SK-N-SH (cell line): ENCODE results near the gene RYR3. TPM values are rescaled to one million over a fixed set of nuclear protein-coding genes. Genes with fewer than 3 reads are reported as not detected.

Experiments used
- CTCF ChIA-PET: fragments of 300-600, 350-600 bp; formaldehyde crosslinking; extraction: SDS; loops from one replicate; lab custom pipeline; 2021; lab: Yijun Ruan, JAX
- POLR2A ChIA-PET: fragments of 350-600 bp; sonication (Branson Sonifier 250); formaldehyde crosslinking; extraction: SDS; loops from one replicate; lab custom pipeline; 2020; ENCODE audit warnings: antibody characterized with exemption, inconsistent platforms; lab: Yijun Ruan, JAX
- DNase-seq: peaks from one replicate; pipeline ENCODE4 v3.0.0; 2012
- H2AFZ ChIP-seq: fragments of 200-600 bp; sonication (generic); 2 replicates; pipeline ENCODE4 v1.8.1; 2016; ENCODE audit warnings: antibody characterized with exemption, mild to moderate bottlenecking, low read depth
- H3F3A ChIP-seq: fragments of 200-600 bp; sonication (generic); replicated peaks from 2 replicates; pipeline ENCODE3; 2016; ENCODE audit warnings: antibody characterized with exemption, mild to moderate bottlenecking; ENCODE audit not compliant: insufficient read depth
- H3K27ac ChIP-seq, 2 experiments: fragments of 200-500 bp in 1 of 2; fragments of 200-600 bp in 1 of 2; sonication (Bioruptor generic) in 1 of 2; sonication (generic), shearing (Covaris generic) in 1 of 2; 2 replicates each; pipeline versions ENCODE4 v1.5.1 to v1.6.1; 2014 to 2016; ENCODE audit warnings: low read depth in 2 of 2, inconsistent platforms in 1 of 2, low read length in 1 of 2, mild to moderate bottlenecking in 1 of 2, mixed read lengths in 1 of 2
- H3K27me3 ChIP-seq: fragments of 200-600 bp; sonication (generic), shearing (Covaris generic); 2 replicates; pipeline ENCODE4 v1.6.1; 2016; ENCODE audit warnings: mixed run types; ENCODE audit not compliant: insufficient read depth
- H3K36me3 ChIP-seq, 2 experiments: fragments of 200-500 bp in 1 of 2; fragments of 200-600 bp in 1 of 2; sonication (Bioruptor generic) in 1 of 2; sonication (generic) in 1 of 2; replicated peaks in 1 of 2; 2 replicates each; pipeline versions ENCODE3 to v1.5.1; 2014 to 2016; ENCODE audit warnings: low read length in 1 of 2, mild to moderate bottlenecking in 1 of 2; ENCODE audit not compliant: insufficient read depth in 2 of 2, control insufficient read depth in 1 of 2
- H3K4me1 ChIP-seq, 2 experiments: fragments of 200-500 bp in 1 of 2; fragments of 200-600 bp in 1 of 2; sonication (Bioruptor generic) in 1 of 2; sonication (generic), shearing (Covaris generic) in 1 of 2; 2 replicates each; pipeline versions ENCODE4 v1.5.1 to v1.6.1; 2014 to 2016; ENCODE audit warnings: low read depth in 1 of 2, low read length in 1 of 2, mixed run types in 1 of 2; ENCODE audit not compliant: insufficient read depth in 2 of 2, control insufficient read depth in 1 of 2
- H3K4me2 ChIP-seq: fragments of 200-600 bp; sonication (generic), shearing (Covaris generic); 2 replicates; pipeline ENCODE4 v1.6.1; 2017; ENCODE audit warnings: mixed run types
- H3K4me3 ChIP-seq, 2 experiments: fragments of 200-500 bp in 1 of 2; fragments of 200-600 bp in 1 of 2; sonication (Bioruptor generic) in 1 of 2; sonication (generic), shearing (Covaris generic) in 1 of 2; 2 replicates each; pipeline versions ENCODE4 v1.5.1 to v1.8.1; 2014 to 2016; ENCODE audit warnings: low read depth in 2 of 2, inconsistent platforms in 1 of 2, low read length in 1 of 2, mild to moderate bottlenecking in 1 of 2, mixed read lengths in 1 of 2, moderate library complexity in 1 of 2
- H3K79me2 ChIP-seq: fragments of 200-600 bp; sonication (generic); 2 replicates; pipeline ENCODE4 v1.8.1; 2017; ENCODE audit warnings: mild to moderate bottlenecking; ENCODE audit not compliant: insufficient read depth
- H3K9ac ChIP-seq: fragments of 200-600 bp; sonication (generic); 2 replicates; pipeline ENCODE4 v1.6.1; 2017; ENCODE audit warnings: mixed run types
- H3K9me2 ChIP-seq: fragments of 200-600 bp; sonication (generic); 2 replicates; pipeline ENCODE4 v1.6.1; 2017; ENCODE audit warnings: mixed run types
- H3K9me3 ChIP-seq: fragments of 200-600 bp; sonication (generic); 2 replicates; pipeline ENCODE4 v1.6.1; 2017; ENCODE audit warnings: mixed run types, mild to moderate bottlenecking, moderate library complexity
- H4K20me1 ChIP-seq: fragments of 200-600 bp; sonication (generic); 2 replicates; pipeline ENCODE4 v1.6.1; 2017; ENCODE audit warnings: mild to moderate bottlenecking, mixed run types; ENCODE audit not compliant: insufficient read depth
- CHD2 ChIP-seq: fragments of 150-350 bp; IDR thresholded peaks from 2 replicates; pipeline ENCODE4 v1.6.1; 2018; ENCODE audit warnings: low read length; ENCODE audit not compliant: partially characterized antibody
- FOSL2 ChIP-seq: IDR thresholded peaks from 2 replicates; pipeline ENCODE4 v1.4.0; 2012; ENCODE audit warnings: low read depth, mild to moderate bottlenecking, moderate library complexity, borderline replicate concordance
- FOXM1 ChIP-seq: IDR thresholded peaks from 2 replicates; pipeline ENCODE4 v1.4.0; 2012; ENCODE audit warnings: low read depth, mild to moderate bottlenecking
- GATA2 ChIP-seq: sonication (generic); formaldehyde crosslinking; IDR thresholded peaks from 2 replicates; pipeline ENCODE4 v1.5.0; 2020; ENCODE audit warnings: mild to moderate bottlenecking, missing genetic modification reagents
- NFIC ChIP-seq: IDR thresholded peaks from 2 replicates; pipeline ENCODE4 v1.4.0; 2012; ENCODE audit warnings: borderline replicate concordance
- RAD21 ChIP-seq: IDR thresholded peaks from 2 replicates; pipeline ENCODE4 v1.6.1; 2012; ENCODE audit warnings: mild to moderate bottlenecking, low read length
- RCOR1 ChIP-seq: fragments of 150-350 bp; IDR thresholded peaks from 2 replicates; pipeline ENCODE4 v1.6.1; 2017; ENCODE audit warnings: antibody characterized with exemption, low read length
- RFX5 ChIP-seq: IDR thresholded peaks from 2 replicates; pipeline ENCODE4 v1.6.1; 2012; ENCODE audit warnings: mild to moderate bottlenecking, improper control_type of control experiment, low read length
- RXRA ChIP-seq: IDR thresholded peaks from 2 replicates; pipeline ENCODE4 v1.4.0; 2012; ENCODE audit warnings: low read depth, mild to moderate bottlenecking, borderline replicate concordance
- SIN3A ChIP-seq: IDR thresholded peaks from 2 replicates; pipeline ENCODE4 v1.6.1; 2012; ENCODE audit warnings: low read depth, mild to moderate bottlenecking, low read length, moderate library complexity, borderline replicate concordance
- SMC3 ChIP-seq: IDR thresholded peaks from 2 replicates; pipeline ENCODE4 v1.6.1; 2012; ENCODE audit warnings: low read depth, low read length, improper control_type of control experiment
- TEAD4 ChIP-seq: IDR thresholded peaks from 2 replicates; pipeline ENCODE4 v1.4.0; 2012; ENCODE audit warnings: mild to moderate bottlenecking, borderline replicate concordance; ENCODE audit not compliant: insufficient read depth
- YY1 ChIP-seq: IDR thresholded peaks from 2 replicates; pipeline ENCODE4 v1.4.0; 2012; ENCODE audit warnings: low read depth, mild to moderate bottlenecking
- WGBS: methylation state at CpG from one replicate; pipeline ENCODE4 v1.1.6; 2017; ENCODE audit warnings: low lambda C conversion rate; 5-methylcytosine and 5-hydroxymethylcytosine counted together
- polyA plus RNA-seq, 3 experiments: library from polyadenylated mRNA; depleted of rRNA; stranded (reverse); fragments of >200 nt; gene quantifications; 2 replicates each; pipeline ENCODE4 v1.2.3, GENCODE V29; 2012
- TF ChIP-seq, protein P1 (sequence below): IDR thresholded peaks from 2 replicates; pipeline ENCODE4 v1.4.0; 2012; ENCODE audit warnings: low read depth
- TF ChIP-seq, protein P2 (sequence below): IDR thresholded peaks from 2 replicates; pipeline ENCODE4; 2012
- TF ChIP-seq, protein P3 (sequence below): fragments of 150-350 bp; IDR thresholded peaks from 2 replicates; pipeline ENCODE4 v1.6.1; 2016; ENCODE audit warnings: mild to moderate bottlenecking, low read depth, low read length
- TF ChIP-seq, protein P4 (sequence below): fragments of 200-600 bp; sonication (generic); IDR thresholded peaks from 2 replicates; pipeline ENCODE4 v1.6.1; 2017; ENCODE audit warnings: antibody characterized with exemption, mild to moderate bottlenecking, moderate library complexity

The RYR3 gene
- polyA plus RNA-seq, 1 of the 3 experiments (the other 2 are of a cell fraction): 0.02 TPM

DNA sequence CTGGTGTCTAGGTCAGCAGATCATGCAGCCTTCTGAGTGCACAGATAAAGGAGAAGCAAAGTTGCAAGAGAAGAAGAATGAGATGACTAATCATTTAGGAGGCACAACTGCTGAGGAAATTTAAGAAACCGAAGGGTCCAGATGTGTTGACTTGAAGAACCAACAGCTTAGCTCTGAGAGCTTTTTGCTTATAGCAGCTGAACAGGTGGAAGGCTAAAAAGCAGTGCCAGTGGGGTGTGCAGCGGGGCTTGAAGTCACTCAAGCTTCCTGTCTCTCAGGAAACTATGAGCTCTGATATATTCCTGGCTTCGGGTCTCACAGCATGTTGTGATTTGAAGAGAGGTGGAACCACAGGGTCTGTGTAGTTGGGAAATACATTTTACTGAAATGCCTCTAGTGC lies 305.7 kb downstream of the RYR3 start:
- H4K20me1 ChIP-seq: no peaks in the 10 kb centered on the region
- POLR2A ChIA-PET: no interaction called here
- DNase-seq: no peak
- no peak overlapping the region for H3K9ac ChIP-seq
- H3K4me3 ChIP-seq: no peak overlapping the region
- no peaks in the 10 kb centered on the region for H3K36me3 ChIP-seq
- no peaks in the 10 kb centered on the region for H3F3A ChIP-seq
- H3K9me2 ChIP-seq: no peaks in the 10 kb centered on the region
- no peaks in the 10 kb centered on the region for H3K9me3 ChIP-seq
- 55% methylated on average over 3 of the region's 3 CpGs for WGBS
- H3K4me2 ChIP-seq: no peak overlapping the region
- TF ChIP-seq YY1 (no peak), FOSL2 (no peak), RCOR1 (no peak), RFX5 (no peak), NFIC (no peak), CHD2 (no peak), RXRA (no peak), GATA2 (CRISPR knock-in tag) (no peak), TEAD4 (no peak), SIN3A (no peak), SMC3 (no peak), FOXM1 (no peak)
- TF ChIP-seq, protein P1, sequence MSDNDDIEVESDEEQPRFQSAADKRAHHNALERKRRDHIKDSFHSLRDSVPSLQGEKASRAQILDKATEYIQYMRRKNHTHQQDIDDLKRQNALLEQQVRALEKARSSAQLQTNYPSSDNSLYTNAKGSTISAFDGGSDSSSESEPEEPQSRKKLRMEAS: no peak
- TF ChIP-seq, protein P2, sequence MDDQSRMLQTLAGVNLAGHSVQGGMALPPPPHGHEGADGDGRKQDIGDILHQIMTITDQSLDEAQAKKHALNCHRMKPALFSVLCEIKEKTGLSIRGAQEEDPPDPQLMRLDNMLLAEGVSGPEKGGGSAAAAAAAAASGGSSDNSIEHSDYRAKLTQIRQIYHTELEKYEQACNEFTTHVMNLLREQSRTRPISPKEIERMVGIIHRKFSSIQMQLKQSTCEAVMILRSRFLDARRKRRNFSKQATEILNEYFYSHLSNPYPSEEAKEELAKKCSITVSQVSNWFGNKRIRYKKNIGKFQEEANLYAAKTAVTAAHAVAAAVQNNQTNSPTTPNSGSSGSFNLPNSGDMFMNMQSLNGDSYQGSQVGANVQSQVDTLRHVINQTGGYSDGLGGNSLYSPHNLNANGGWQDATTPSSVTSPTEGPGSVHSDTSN: no peak
- TF ChIP-seq, protein P3, sequence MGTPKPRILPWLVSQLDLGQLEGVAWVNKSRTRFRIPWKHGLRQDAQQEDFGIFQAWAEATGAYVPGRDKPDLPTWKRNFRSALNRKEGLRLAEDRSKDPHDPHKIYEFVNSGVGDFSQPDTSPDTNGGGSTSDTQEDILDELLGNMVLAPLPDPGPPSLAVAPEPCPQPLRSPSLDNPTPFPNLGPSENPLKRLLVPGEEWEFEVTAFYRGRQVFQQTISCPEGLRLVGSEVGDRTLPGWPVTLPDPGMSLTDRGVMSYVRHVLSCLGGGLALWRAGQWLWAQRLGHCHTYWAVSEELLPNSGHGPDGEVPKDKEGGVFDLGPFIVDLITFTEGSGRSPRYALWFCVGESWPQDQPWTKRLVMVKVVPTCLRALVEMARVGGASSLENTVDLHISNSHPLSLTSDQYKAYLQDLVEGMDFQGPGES: no peak
- no peaks in the 10 kb centered on the region for H3K4me1 ChIP-seq
- CTCF ChIA-PET: no interaction called here
- no peaks in the 10 kb centered on the region for H3K27me3 ChIP-seq
- H3K79me2 ChIP-seq: no peaks in the 10 kb centered on the region
- H2AFZ ChIP-seq: no peak overlapping the region
- H3K27ac ChIP-seq: no peak overlapping the region

DNA sequence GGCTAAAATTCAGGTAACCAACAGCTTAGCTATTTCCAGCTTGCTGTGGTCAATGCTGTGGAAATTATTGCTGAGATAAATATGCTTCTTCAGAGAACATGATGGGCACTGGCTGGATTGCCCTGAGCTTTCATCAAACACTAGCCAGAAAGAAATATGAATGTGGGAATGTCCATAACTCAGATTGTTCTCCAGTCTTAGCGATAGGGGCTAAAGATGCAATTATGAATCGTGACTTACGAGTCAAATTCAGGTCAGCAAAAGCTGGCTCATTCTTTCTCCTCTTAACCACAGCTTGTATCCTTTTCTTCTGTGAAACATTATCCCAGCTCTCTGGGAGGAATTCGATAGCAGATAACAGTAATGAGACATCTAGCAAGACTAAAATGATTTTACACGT lies 307.6 kb downstream of the RYR3 start:
- CTCF ChIA-PET: interaction anchor here (1.3 to 2.0 kb wide), 2 partner anchors 10 to 82 kb away, joined by 4 to 8 read pairs; no protein-coding TSS in a partner anchor
- Histone ChIP-seq H3K79me2 (no peaks in the 10 kb centered on the region), H3K27me3 (no peaks in the 10 kb centered on the region)
- no peak for TF ChIP-seq RXRA
- TF ChIP-seq RFX5: no peak
- TF ChIP-seq RAD21: no peak
- TF ChIP-seq, protein P2: no peak
- TF ChIP-seq, protein P4, sequence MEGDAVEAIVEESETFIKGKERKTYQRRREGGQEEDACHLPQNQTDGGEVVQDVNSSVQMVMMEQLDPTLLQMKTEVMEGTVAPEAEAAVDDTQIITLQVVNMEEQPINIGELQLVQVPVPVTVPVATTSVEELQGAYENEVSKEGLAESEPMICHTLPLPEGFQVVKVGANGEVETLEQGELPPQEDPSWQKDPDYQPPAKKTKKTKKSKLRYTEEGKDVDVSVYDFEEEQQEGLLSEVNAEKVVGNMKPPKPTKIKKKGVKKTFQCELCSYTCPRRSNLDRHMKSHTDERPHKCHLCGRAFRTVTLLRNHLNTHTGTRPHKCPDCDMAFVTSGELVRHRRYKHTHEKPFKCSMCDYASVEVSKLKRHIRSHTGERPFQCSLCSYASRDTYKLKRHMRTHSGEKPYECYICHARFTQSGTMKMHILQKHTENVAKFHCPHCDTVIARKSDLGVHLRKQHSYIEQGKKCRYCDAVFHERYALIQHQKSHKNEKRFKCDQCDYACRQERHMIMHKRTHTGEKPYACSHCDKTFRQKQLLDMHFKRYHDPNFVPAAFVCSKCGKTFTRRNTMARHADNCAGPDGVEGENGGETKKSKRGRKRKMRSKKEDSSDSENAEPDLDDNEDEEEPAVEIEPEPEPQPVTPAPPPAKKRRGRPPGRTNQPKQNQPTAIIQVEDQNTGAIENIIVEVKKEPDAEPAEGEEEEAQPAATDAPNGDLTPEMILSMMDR: no peak
- TF ChIP-seq, all 33 proteins: peak for 0
- H3K4me3 ChIP-seq: no peak overlapping the region
- H3K9me3 ChIP-seq: no peaks in the 10 kb centered on the region
- no peaks in the 10 kb centered on the region for H4K20me1 ChIP-seq
- WGBS: 62% methylated on average over 5 of the region's 5 CpGs
- POLR2A ChIA-PET: interaction anchor here (0.7 kb wide), 1 partner anchor 21 kb away, joined by 4 read pairs; no protein-coding TSS in a partner anchor
- H3F3A ChIP-seq: no peaks in the 10 kb centered on the region
- H3K9me2 ChIP-seq: no peaks in the 10 kb centered on the region
- no peak overlapping the region for H2AFZ ChIP-seq
- H3K9ac ChIP-seq: no peak overlapping the region
- DNase-seq: no peak
- H3K27ac ChIP-seq: no peak overlapping the region
- no peaks in the 10 kb centered on the region for H3K4me1 ChIP-seq
- no peaks in the 10 kb centered on the region for H3K36me3 ChIP-seq
- no peak overlapping the region for H3K4me2 ChIP-seq
